D721Med (cell line): ENCODE results near the gene ZPBP2.

Experiments used
- DNase-seq: peaks from one replicate; pipeline ENCODE4 v3.0.0; 2011; ENCODE audit warnings: low spot score; ENCODE audit not compliant: insufficient read length
- FAIRE-seq: peaks from 2 replicates; lab custom pipeline; 2011; peaks lifted over from hg19 to GRCh38; lab: Jason Lieb, UNC
- TF ChIP-seq, protein P1 (sequence below): IDR thresholded peaks from 2 replicates; pipeline ENCODE4 v1.5.1; 2012; ENCODE audit warnings: mild to moderate bottlenecking, control low read depth; ENCODE audit not compliant: insufficient read depth; ENCODE audit errors: missing control alignments

Gene ZPBP2, protein sequence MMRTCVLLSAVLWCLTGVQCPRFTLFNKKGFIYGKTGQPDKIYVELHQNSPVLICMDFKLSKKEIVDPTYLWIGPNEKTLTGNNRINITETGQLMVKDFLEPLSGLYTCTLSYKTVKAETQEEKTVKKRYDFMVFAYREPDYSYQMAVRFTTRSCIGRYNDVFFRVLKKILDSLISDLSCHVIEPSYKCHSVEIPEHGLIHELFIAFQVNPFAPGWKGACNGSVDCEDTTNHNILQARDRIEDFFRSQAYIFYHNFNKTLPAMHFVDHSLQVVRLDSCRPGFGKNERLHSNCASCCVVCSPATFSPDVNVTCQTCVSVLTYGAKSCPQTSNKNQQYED

DNA sequence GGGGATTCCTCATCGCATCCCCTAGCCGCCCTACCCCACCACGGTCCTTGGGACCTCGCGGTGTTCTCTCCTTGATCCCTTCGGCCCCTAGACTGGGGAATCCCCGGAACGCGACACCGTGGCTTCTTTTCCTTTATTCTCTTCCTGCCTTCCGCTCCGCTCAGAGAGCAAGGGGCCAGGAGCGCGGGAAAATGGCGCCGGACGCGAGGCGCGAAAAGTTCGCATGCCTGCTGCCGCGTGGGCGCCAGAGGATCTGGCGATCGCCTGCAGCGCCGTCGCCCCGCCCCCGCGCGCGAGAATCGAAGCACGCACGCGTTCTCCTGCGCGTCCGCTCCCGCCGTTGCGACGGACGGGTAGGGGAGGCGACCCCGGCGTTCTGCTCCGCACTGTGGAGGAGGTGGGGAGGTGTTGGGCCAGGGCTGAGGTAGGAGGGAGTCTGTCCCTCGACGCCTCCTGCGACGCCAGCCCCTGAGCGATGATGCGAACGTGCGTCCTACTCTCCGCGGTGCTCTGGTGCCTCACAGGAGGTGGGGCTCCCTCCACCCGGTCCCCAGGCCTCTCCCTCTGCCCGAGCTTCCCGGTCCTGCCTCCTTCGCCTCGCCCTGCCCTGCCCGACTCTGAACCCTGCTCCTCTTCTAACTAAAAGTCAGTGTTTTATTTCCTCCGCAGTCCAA is at the start of gene ZPBP2:
Gene ZPBP2 (plus strand): TSS at position 323 of the 674 bp plus-strand sequence. CDS start 153 bp downstream, at position 476.
- FAIRE-seq, result no peak
- TF ChIP-seq, protein P1, sequence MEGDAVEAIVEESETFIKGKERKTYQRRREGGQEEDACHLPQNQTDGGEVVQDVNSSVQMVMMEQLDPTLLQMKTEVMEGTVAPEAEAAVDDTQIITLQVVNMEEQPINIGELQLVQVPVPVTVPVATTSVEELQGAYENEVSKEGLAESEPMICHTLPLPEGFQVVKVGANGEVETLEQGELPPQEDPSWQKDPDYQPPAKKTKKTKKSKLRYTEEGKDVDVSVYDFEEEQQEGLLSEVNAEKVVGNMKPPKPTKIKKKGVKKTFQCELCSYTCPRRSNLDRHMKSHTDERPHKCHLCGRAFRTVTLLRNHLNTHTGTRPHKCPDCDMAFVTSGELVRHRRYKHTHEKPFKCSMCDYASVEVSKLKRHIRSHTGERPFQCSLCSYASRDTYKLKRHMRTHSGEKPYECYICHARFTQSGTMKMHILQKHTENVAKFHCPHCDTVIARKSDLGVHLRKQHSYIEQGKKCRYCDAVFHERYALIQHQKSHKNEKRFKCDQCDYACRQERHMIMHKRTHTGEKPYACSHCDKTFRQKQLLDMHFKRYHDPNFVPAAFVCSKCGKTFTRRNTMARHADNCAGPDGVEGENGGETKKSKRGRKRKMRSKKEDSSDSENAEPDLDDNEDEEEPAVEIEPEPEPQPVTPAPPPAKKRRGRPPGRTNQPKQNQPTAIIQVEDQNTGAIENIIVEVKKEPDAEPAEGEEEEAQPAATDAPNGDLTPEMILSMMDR, result no peak
- DNase-seq, result no peak

DNA sequence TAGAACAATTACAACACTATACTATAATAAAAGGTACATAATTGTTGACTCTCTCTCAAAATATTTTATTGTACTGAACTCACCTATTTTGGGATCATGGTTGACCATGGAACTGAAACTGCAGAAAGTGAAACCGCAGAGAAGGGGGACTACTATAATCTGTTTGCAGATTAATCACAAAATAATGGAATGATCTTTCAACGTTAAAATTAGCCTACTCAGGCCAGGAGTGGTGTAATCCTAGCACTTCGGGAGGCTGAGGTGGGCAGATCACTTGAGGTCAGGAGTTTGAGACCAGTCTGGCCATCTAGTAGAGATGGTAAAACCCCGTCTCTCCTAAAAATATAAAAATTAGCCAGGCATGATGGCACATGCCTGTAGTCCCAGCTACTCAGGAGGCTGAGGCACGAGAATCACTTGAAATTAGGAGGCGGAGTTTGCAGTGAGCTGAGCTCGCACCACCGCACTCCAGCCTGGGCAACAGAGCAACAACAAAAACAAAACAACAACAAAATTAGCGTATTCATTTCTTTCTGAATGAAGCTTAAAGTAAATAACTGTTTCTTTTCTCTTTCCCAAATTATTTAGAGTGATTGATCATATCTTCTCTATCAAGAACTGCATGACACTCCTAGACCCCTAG is 49.5 kb upstream of the ZPBP2 start:
- TF ChIP-seq, protein P1, result no peak
- no peak for FAIRE-seq

DNA sequence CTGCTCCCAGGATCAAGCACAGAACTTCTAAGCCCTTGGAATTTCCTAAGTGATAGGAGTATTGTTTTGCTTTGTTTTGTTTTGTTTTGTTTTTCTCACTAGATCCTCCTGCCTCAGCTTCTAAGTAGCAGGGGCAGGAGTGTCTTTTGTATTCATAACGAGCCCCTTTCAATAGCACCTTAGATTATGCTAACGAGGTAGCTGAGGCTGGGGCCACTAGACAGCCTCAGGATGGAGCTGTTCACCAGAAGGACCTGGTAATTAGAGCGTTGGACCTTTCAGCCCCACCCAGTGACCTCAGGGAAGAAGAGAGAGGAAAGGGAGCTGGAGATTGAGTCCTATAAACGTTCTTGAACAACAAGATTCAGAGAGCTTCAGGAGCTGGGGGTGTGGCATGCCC is 47.5 kb upstream of the ZPBP2 start:
- FAIRE-seq (no peak), DNase-seq (no peak)
- TF ChIP-seq, protein P1, result no peak

More for the DNA sequence above, 49.5 kb upstream of the ZPBP2 start:
- no peak for DNase-seq

DNA sequence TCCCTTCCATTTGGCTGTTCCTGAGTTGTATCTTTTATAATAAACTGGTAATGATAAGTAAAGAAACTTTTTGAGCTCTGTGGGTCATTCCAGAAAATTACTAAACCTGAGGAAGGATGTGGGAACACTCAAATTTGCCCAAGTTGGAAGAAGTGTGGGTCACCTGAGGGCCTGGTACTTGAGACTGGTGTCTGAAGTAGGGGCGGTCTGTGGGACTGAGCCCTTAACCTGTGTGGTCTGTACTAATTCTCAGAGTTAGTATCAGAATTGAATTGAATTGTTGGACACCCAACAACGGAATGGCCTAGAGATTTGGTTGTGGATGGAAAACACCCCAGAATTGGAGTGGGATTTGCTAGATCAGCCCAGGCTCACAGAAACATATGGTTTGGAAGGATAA is 47.0 kb upstream of the ZPBP2 start:
- FAIRE-seq (no peak), DNase-seq (no peak)
- TF ChIP-seq, protein P1, result no peak

DNA sequence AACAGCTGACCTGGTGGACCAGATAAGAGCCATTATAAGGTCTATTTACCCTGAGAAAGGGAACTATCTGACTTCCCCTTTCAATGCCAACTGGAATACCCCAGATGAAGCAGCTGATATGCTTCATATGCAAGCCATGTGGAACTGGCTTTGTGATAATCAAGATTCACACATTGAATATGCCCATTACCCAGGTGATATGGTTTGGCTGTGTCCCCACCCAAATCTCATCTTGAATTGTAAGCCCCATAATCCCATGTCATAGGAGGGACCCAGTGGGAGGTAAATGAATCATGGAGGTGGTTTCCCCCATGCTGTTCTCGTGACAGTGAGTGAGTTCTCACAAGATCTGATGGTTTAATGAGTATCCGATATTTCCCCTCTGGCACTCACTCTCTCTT is 46.0 kb upstream of the ZPBP2 start:
- DNase-seq, result no peak
- FAIRE-seq, result no peak

DNA sequence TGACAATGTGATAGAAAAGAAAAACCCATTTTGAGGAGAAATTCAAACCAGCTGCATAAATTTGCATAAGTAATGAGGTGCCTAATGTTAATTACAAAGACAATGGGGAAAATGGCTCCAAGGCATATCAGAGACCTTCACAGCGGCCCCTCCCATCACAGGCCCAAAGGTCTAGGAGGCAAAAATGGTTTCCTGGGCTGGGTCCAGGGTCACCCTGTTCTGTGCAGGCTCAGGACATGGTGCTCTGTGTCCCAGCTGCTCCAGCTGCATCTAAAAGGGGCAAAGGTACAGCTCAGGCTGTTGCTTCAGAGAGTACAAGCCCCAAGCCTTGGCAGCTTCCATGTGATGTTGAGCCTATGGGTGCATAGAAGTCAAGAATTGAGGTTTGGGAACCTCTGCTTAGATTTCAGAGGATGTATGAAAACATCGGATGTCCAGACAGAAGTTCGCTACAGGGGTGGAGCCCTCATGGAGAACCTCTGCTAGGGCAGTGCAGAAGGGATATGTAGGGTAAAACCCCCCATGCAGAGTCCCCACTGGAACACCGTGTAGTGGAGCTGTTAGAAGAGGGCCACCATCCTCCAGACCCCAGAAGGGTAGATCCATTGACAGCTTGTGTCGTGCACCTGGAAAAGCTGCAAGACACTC is 44.5 kb upstream of the ZPBP2 start:
- no peak for DNase-seq
- FAIRE-seq, result no peak
- TF ChIP-seq, protein P1, result no peak

More for the DNA sequence above, 46.0 kb upstream of the ZPBP2 start:
- TF ChIP-seq, protein P1, result no peak
